K562 (cell line): ENCODE results near the gene CS. TPM values are rescaled to one million over a fixed set of nuclear protein-coding genes. Genes with fewer than 3 reads are reported as not detected.
A peak's percentile ranks its signal among the peaks of the same experiment; 100 is the strongest.

ENCODE experiments used
- ARNT ChIP-seq, 2 experiments: fragments of 450-650 bp; IDR thresholded peaks; 2 replicates each; pipeline ENCODE4 v1.6.1; 2016; ENCODE audit warnings: mild to moderate bottlenecking in 1 of 2
- ATF1 ChIP-seq, 2 experiments: fragments of 450-650 bp in 1 of 2; IDR thresholded peaks; 2 replicates each; pipeline ENCODE4 v1.6.1; 2016; ENCODE audit warnings: missing compliant biosample characterization in 1 of 2, missing genetic modification characterization in 1 of 2
- DACH1 ChIP-seq: fragments of 450-650 bp; IDR thresholded peaks from 2 replicates; pipeline ENCODE4 v1.6.1; 2018; ENCODE audit not compliant: partially characterized antibody
- EP400 ChIP-seq: fragments of 450-650 bp; IDR thresholded peaks from 2 replicates; pipeline ENCODE4 v1.6.1; 2017; ENCODE audit warnings: antibody characterized with exemption, mild to moderate bottlenecking, moderate library complexity
- HSF4 ChIP-seq: fragments of 250-450 bp; sonication (Bioruptor Pico); IDR thresholded peaks from 2 replicates; pipeline ENCODE4 v2.1.2; 2022; ENCODE audit warnings: mild to moderate bottlenecking, moderate library complexity, borderline replicate concordance
- NFXL1 ChIP-seq: fragments of 450-650 bp; formaldehyde crosslinking; IDR thresholded peaks from 2 replicates; pipeline ENCODE4 v1.4.0; 2021; ENCODE audit warnings: mild to moderate bottlenecking
- PML ChIP-seq: IDR thresholded peaks from 2 replicates; pipeline ENCODE4 v1.6.1; 2012; ENCODE audit warnings: low read length, inconsistent platforms
- POLR2A ChIP-seq: fragments of 450-650 bp; conservative IDR thresholded peaks from 2 replicates; pipeline ENCODE4 v1.6.1; 2016
- POLR2AphosphoS5 ChIP-seq: IDR thresholded peaks from 2 replicates; pipeline ENCODE4 v1.6.1; 2011; ENCODE audit warnings: mild to moderate bottlenecking, low read depth, low read length, moderate library complexity; ENCODE audit not compliant: control insufficient read depth, insufficient read depth
- RB1 ChIP-seq: fragments of 450-650 bp; IDR thresholded peaks from 2 replicates; pipeline ENCODE4 v1.6.1; 2017; ENCODE audit warnings: low read depth, mild to moderate bottlenecking
- RBBP5 ChIP-seq: fragments of 200-600 bp; sonication (generic); IDR thresholded peaks from 2 replicates; pipeline ENCODE4 v1.6.1; 2012; ENCODE audit warnings: borderline replicate concordance, mild to moderate bottlenecking, low read length, control low read depth, inconsistent platforms; ENCODE audit not compliant: insufficient read depth, poor library complexity, severe bottlenecking
- SIN3B ChIP-seq: fragments of 450-650 bp; IDR thresholded peaks from 2 replicates; pipeline ENCODE4 v1.6.1; 2017; ENCODE audit warnings: low read depth, mild to moderate bottlenecking, moderate library complexity
- TAF1 ChIP-seq: IDR thresholded peaks from 2 replicates; pipeline ENCODE4 v1.6.1; 2011; ENCODE audit warnings: mild to moderate bottlenecking, low read length, moderate library complexity; ENCODE audit not compliant: insufficient read depth, control insufficient read depth, severe bottlenecking; ENCODE audit errors: extremely low read depth
- TOE1 ChIP-seq, 2 experiments: fragments of 450-650 bp in 1 of 2; sonication (generic) in 1 of 2; formaldehyde crosslinking in 1 of 2; IDR thresholded peaks; 2 replicates each; pipeline versions ENCODE4 v1.7.1 to v1.8.0; 2016 to 2022; ENCODE audit warnings: borderline replicate concordance in 2 of 2, mild to moderate bottlenecking in 2 of 2, antibody characterized with exemption in 1 of 2, inconsistent platforms in 1 of 2, low read depth in 1 of 2, missing genetic modification reagents in 1 of 2, moderate library complexity in 1 of 2
- YY1 ChIP-seq, 3 experiments: IDR thresholded peaks; 2 replicates each; pipeline ENCODE4 v1.6.1; 2011; ENCODE audit warnings: low read length in 2 of 3, mild to moderate bottlenecking in 2 of 3, moderate library complexity in 2 of 3, borderline replicate concordance in 1 of 3, control low read depth in 1 of 3, low read depth in 1 of 3; ENCODE audit not compliant: insufficient read depth in 3 of 3, insufficient replicate concordance in 2 of 3, control insufficient read depth in 1 of 3, insufficient read length in 1 of 3; ENCODE audit errors: extremely low read depth in 1 of 3
- ZNF41 ChIP-seq: fragments of 250-450 bp; sonication (Bioruptor Pico); conservative IDR thresholded peaks from 2 replicates; pipeline ENCODE4 v1.4.0; 2020; ENCODE audit warnings: mild to moderate bottlenecking
- ZNF764 ChIP-seq: fragments of 250-450 bp; sonication (Bioruptor Pico); IDR thresholded peaks from 2 replicates; pipeline ENCODE4 v1.4.0; 2020; ENCODE audit warnings: low read depth, mild to moderate bottlenecking, moderate library complexity
- ZNF77 ChIP-seq: fragments of 250-450 bp; sonication (Bioruptor Pico); IDR thresholded peaks from 2 replicates; pipeline ENCODE4 v1.5.0; 2020
- polyA plus RNA-seq, 8 experiments: library from polyadenylated mRNA; depleted of rRNA in 4 of 8; stranded (reverse) in 5 of 8; unstranded in 3 of 8; fragments of >200 nt; fragmentation: Nextera tagmentation in 2 of 8; fragmentation: Illumina TruSeq in 1 of 8; extraction: Ambion mirVana in 2 of 8; extraction: Trizol in 1 of 8; gene quantifications; 2 replicates each; pipeline versions ENCODE4 v1.2.1 to v1.2.3, GENCODE V29; 2011 to 2014; ENCODE audit warnings: inconsistent platforms in 1 of 8, missing spikeins in 1 of 8
- total RNA-seq, 7 experiments: library from RNA; depleted of rRNA in 6 of 7; stranded (reverse); fragments of >200 nt in 6 of 7; fragmentation: Illumina TruSeq in 2 of 7; extraction: Trizol in 2 of 7; gene quantifications; 2 replicates each; pipeline versions ENCODE4 v1.2.1 to v1.2.3, GENCODE V29; 2011 to 2021; ENCODE audit warnings: low replicate concordance in 1 of 7
- TF ChIP-seq, protein P1 (sequence below): fragments of 450-650 bp; IDR thresholded peaks from 2 replicates; pipeline ENCODE4 v1.6.1; 2017; ENCODE audit warnings: antibody characterized with exemption, mild to moderate bottlenecking
- TF ChIP-seq, protein P2 (sequence below): IDR thresholded peaks from 2 replicates; pipeline ENCODE4 v1.6.1; 2011; ENCODE audit warnings: borderline replicate concordance, low read depth, mild to moderate bottlenecking, moderate library complexity, low read length; ENCODE audit not compliant: insufficient read depth, poor library complexity, severe bottlenecking

CS gene
- total and polyA plus RNA-seq, 9 of the 15 experiments (the other 6 are each of a cell fraction or from before 2014, with no cell fraction given) = 99.9 to 390 (median 149) TPM

DNA sequence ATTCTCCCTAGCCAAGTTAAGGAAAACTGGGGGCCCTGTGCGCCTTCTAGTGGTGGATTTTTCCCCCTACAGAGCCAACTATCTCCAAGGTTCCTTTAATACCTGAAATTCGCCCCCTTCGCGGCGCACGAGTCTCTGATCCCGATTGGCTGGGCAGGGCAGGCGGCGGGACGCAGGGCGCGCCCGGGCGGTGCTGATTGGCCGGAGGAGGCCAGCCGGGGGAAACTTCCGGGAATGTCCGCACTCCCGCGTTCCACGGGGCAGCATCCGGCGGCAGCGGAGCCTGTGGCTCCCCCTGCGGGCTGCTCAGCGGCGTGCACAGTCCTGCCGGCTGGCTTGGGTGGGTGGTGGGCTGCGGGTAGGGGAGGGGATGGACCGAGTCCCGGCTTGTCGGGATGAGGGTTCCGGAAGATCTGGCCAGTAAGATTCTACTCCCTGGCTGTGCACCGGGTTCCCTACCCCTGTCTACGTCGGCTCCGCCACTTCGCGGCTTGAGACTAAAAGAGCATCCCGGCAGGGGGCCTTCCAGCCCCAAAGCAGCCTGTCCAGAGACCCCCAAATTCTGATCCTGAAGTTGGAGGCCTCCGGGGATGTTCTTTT lies 75.9 kb downstream of the CS start, which contains the start of gene NABP2 (continued):
- TF ChIP-seq, protein P1, sequence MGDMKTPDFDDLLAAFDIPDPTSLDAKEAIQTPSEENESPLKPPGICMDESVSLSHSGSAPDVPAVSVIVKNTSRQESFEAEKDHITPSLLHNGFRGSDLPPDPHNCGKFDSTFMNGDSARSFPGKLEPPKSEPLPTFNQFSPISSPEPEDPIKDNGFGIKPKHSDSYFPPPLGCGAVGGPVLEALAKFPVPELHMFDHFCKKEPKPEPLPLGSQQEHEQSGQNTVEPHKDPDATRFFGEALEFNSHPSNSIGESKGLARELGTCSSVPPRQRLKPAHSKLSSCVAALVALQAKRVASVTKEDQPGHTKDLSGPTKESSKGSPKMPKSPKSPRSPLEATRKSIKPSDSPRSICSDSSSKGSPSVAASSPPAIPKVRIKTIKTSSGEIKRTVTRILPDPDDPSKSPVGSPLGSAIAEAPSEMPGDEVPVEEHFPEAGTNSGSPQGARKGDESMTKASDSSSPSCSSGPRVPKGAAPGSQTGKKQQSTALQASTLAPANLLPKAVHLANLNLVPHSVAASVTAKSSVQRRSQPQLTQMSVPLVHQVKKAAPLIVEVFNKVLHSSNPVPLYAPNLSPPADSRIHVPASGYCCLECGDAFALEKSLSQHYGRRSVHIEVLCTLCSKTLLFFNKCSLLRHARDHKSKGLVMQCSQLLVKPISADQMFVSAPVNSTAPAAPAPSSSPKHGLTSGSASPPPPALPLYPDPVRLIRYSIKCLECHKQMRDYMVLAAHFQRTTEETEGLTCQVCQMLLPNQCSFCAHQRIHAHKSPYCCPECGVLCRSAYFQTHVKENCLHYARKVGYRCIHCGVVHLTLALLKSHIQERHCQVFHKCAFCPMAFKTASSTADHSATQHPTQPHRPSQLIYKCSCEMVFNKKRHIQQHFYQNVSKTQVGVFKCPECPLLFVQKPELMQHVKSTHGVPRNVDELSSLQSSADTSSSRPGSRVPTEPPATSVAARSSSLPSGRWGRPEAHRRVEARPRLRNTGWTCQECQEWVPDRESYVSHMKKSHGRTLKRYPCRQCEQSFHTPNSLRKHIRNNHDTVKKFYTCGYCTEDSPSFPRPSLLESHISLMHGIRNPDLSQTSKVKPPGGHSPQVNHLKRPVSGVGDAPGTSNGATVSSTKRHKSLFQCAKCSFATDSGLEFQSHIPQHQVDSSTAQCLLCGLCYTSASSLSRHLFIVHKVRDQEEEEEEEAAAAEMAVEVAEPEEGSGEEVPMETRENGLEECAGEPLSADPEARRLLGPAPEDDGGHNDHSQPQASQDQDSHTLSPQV = peak; percentile 79; the same call in 1 of the 2 replicates
- TF ChIP-seq TOE1 (IDR thresholded peaks at IDR 0.05; ENCODE audit: borderline replicate concordance) = peak; percentile 73; the same call in 1 of the 2 replicates
- 0 out of 2 replicates have a peak, but pooled peaks have one; percentile 21 for TF ChIP-seq TOE1 (CRISPR knock-in tag; IDR thresholded peaks at IDR 0.05; ENCODE audit: borderline replicate concordance, low read depth)
- 0 out of 2 replicates have a peak, but pooled peaks have one; percentile 44 for TF ChIP-seq POLR2AphosphoS5
- peak; percentile 76 for TF ChIP-seq RBBP5
- no peak for TF ChIP-seq NFXL1 (CRISPR knock-in tag)
- TF ChIP-seq EP400 = peak; percentile 89
- no peak; the same call in 1 of the 2 replicates for TF ChIP-seq PML
- TF ChIP-seq HSF4 (CRISPR knock-in tag) = no peak
- TF ChIP-seq SIN3B = peak; percentile 75
- TF ChIP-seq ZNF764 (CRISPR knock-in tag) = no peak
- TF ChIP-seq, protein P2, sequence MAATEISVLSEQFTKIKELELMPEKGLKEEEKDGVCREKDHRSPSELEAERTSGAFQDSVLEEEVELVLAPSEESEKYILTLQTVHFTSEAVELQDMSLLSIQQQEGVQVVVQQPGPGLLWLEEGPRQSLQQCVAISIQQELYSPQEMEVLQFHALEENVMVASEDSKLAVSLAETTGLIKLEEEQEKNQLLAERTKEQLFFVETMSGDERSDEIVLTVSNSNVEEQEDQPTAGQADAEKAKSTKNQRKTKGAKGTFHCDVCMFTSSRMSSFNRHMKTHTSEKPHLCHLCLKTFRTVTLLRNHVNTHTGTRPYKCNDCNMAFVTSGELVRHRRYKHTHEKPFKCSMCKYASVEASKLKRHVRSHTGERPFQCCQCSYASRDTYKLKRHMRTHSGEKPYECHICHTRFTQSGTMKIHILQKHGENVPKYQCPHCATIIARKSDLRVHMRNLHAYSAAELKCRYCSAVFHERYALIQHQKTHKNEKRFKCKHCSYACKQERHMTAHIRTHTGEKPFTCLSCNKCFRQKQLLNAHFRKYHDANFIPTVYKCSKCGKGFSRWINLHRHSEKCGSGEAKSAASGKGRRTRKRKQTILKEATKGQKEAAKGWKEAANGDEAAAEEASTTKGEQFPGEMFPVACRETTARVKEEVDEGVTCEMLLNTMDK = peak; percentile 99
- TF ChIP-seq YY1 (IDR thresholded peaks at IDR 0.05; ENCODE audit: borderline replicate concordance in 1 of 3, control insufficient read depth in 1 of 3, extremely low read depth in 1 of 3, insufficient read depth in 3 of 3, insufficient read length in 1 of 3, insufficient replicate concordance in 2 of 3, low read depth in 1 of 3, low read length in 2 of 3) = peak in 2 of 3 experiments; percentile 74 to 80
- TF ChIP-seq RB1 = peak; percentile 97
- no peak for TF ChIP-seq ATF1 (CRISPR knock-in tag; IDR thresholded peaks at IDR 0.05)
- peak; percentile 88 for TF ChIP-seq ATF1 (tag; IDR thresholded peaks at IDR 0.05)
- TF ChIP-seq DACH1 = peak; percentile 16
- TF ChIP-seq POLR2A = 0 out of 2 replicates have a peak, but pooled peaks have one; percentile 51
- TF ChIP-seq ARNT (IDR thresholded peaks at IDR 0.05) = 0 out of 4 replicates have a peak, but pooled peaks of 1 of the 2 experiments have one; percentile 53
- TF ChIP-seq TAF1 = peak; percentile 66
- no peak for TF ChIP-seq ZNF77 (CRISPR knock-in tag)
- no peak for TF ChIP-seq ZNF41 (CRISPR knock-in tag)
